ENCODE measurements around the gene NDST1.

NDST1 gene

GRCh38 chr5:150544611-150545219 lies 36.8 kb downstream of the NDST1 start:
- peak; percentile 34 for DNase-seq (ENCODE audit: low read depth)

GRCh38 chr5:150545246-150545645 lies 37.3 kb downstream of the NDST1 start:
- no peak for DNase-seq (ENCODE audit: low read depth)

DNA sequence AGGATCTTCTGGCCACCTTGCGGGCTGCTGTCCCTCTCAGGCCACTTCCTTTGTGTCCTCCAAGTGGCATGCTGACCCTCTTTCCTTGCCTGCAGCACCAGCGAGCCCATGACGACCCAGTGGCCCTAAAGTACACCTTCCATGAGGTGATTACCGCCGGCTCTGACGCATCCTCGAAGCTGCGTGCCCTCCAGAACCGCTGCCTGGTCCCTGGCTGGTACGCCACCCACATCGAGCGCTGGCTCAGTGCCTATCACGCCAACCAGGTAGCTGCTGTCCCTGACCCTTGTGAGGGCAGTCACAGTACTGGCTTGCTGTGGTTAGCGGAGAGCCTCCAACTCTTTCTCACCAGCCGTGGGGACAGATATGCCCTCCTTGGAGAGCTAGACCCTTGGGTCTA lies 40.2 kb downstream of the NDST1 start:
- no peak for DNase-seq (ENCODE audit: low read depth)

GRCh38 chr5:150549735-150550134 lies 41.8 kb downstream of the NDST1 start:
- DNase-seq (ENCODE audit: low read depth): no peak

GRCh38 chr5:150550286-150550685 lies 42.4 kb downstream of the NDST1 start:
- DNase-seq (ENCODE audit: low read depth): no peak

DNA sequence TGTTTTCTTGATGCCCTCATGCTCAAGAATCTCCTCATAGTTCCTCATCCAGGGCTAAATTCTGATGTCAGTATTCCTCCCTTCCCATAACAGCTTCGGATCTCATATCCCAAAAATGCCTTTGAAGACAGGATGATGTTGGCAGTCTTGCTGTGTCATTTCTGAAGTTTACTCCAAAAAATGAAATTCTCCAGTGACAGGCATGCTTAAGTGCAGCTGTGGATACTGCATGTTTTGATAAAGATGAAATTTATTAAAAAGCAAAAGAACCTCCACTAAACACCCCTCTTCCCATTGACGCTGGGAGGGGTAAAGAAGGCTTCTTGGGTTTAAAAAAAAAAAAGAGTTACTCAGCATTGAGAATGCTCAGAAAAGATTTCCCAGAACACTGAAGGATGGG lies 43.1 kb downstream of the NDST1 start:
- no peak for DNase-seq (ENCODE audit: low read depth)

DNA sequence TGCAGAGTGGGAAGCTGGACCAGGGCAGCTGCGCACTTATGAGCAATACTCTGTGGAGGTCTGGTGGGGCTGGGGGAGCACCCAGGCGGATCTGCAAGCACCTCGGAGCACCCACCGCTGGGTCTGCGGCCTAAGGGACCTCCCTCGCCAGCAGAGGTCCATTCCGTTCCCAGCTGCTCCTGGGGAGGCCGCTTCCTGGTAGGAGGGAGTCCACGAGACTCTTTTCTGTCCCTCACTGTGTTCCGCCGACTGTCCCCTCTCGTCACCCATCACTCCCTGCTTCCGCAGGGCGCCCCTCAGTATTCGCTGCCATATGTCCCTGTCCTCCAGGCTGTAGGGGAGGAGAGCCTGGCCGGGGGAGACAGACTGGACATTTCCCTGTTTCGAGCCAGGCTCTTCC lies 45.5 kb downstream of the NDST1 start:
- DNase-seq (ENCODE audit: low read depth): no peak

DNA sequence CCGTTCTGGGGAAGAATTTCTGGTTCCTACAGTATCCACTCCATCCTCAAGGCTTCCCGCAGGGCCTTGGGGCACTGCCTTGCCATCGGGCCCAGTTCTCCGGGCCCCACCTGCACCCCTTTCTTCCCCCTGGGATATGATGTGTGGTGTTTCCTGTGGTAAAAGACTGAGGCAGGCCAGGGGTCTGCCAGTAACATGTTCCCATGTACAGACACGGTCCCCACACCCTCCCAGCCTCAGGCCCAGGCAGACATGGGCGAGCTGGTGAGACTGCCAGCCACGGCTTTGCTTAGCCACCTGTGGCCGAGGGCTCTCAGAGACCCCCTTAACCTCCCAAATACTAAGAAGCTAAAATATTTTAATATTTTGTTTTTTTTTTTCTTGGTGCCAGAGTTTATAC lies 46.0 kb downstream of the NDST1 start:
- no peak for DNase-seq (ENCODE audit: low read depth)

DNA sequence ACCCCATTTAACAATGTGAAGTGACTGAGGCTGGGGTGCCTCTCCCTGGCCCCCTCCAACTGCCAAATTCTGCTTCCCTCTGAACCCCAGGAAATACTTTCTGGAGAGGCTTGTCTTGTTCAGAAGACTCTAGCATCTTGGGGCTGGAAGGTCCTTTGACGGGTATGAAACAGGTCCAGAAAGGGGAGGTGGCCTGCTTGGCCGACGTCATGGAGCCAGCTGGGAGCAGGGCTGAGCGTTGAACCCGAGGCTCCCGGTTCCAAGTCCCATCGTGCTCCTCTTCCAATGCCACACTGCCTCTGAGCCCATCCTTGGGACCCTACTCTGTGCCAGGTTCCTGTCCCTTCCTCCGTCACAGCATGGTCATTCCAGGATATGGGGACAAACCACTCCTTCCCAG lies 46.9 kb downstream of the NDST1 start:
- no peak for DNase-seq (ENCODE audit: low read depth)

DNA sequence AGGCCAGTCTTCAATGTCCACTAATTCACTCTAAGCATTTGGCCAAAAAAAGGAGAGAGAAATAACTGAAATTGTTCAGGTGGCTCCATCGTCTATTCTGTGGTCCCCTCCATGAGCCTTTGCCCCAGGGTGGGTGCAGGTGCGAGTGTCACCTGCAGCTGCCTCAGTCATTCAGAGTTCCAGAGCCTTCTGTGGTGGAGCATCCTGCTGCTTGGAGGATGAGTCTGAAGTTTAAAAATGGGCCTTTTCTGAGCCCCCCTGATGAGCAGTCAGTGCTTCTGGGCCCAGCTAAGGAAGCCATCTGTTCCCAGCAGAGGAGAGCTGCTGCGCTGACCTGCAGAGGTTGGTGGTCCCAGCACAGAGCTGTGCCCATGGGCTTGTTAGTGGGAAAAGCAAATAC lies 48.2 kb downstream of the NDST1 start:
- DNase-seq (ENCODE audit: low read depth): no peak

- DNase-seq (ENCODE audit: low read depth): no peak
Measured at GRCh38 chr5:150556859-150557508, 49.1 kb downstream of the NDST1 start.

- DNase-seq (ENCODE audit: low read depth): no peak
Measured at GRCh38 chr5:150557509-150557872, 49.6 kb downstream of the NDST1 start.

DNA sequence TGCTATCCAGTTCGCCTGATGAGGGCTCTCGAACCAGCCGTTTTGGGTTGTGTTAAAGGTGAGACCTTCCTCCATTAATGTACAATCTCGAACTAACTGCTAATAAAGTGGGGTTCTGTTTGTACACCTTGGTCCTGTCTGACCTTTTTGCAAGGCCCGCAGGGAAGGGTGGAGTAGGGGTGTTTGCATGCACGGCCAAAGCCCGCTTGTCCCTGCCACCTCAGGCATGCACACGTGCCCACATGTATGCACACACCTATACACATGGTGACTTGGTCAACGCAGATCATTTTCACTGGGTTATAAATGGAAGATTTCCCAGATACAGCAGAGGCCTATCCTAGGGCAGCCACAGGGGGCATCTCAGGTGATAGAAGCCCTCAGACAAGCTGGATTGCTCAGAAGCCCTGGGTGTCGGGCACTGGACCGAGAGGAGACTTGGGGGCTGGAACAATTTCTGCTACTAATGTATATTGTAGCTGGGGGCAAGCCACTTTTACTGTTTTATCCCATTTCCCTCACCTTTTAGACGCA lies 50.2 kb downstream of the NDST1 start:
- no peak for DNase-seq (ENCODE audit: low read depth)

GRCh38 chr5:150559088-150559487 lies 51.2 kb downstream of the NDST1 start:
- no peak for DNase-seq (ENCODE audit: low read depth)

DNA sequence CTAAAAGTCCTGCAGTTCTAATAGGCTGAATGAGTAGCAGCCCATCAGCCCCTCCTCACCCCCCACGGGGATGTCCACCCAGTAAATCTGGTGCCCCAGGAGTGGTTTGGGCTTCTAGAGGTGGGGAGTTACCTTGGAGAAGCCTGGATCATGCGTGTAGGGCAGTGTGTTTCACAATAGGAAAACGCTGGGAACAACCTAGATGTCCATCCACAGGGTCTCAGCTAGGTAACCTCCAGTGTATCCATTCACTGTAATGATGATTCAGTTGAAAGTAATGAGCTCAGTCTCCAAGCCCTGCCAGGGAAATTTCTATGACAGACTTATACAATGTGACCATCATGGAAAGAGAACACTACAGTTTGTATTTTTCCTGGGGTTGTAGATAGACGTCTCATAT lies 51.8 kb downstream of the NDST1 start:
- no peak for DNase-seq (ENCODE audit: low read depth)

DNA sequence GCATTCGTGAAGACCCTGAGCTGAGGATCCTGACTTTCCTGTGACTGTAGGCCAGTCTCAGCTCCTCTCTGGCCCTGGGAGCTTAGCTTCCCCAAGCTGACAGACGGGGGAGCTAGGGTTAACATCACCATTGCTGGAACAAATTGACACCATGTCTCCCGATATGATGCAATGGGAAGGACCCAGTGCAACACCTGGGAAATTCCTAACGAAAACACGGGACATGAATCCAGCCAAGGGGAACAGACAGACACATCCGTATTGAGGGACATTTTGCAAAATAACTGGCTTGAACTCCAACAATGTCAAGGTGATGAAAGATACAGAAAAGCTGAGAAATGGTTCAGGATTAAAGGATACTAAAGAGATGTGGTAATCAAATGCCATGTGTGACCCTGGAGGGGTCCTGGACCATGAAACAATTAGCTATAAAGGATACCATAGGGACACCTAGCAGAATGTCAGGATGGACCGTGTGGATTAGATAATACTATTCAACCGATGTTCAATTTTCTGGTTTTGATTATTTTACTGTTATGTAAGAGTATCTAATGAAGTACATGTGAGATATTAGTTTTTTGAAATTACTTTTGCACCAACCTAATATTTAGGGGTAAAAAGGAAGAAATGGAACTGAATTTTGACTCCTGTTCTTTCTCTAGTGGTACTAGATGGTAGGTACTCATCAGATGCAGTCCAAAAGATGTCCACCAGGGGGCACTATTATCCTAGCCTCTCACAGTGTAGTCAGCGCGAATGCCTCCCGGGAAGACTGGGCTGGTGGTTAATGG lies 52.7 kb downstream of the NDST1 start:
- peak; percentile 82 for DNase-seq (ENCODE audit: low read depth)

DNA sequence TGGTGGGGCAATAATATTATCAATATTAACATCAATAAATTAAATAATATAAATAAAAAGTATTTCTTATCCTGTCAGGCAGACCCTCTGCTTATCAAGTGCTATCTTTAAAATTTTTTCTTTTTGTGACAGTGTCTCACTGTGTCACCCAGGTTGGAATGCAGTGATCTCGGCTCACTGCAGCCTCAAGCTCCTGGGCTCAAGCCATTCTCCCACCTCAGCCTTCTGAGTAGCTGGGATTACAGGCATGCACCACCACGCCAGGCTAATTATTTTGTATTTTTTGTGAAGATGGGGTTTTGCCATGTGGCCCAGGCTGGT lies 53.2 kb downstream of the NDST1 start:
- DNase-seq (ENCODE audit: low read depth): no peak

DNA sequence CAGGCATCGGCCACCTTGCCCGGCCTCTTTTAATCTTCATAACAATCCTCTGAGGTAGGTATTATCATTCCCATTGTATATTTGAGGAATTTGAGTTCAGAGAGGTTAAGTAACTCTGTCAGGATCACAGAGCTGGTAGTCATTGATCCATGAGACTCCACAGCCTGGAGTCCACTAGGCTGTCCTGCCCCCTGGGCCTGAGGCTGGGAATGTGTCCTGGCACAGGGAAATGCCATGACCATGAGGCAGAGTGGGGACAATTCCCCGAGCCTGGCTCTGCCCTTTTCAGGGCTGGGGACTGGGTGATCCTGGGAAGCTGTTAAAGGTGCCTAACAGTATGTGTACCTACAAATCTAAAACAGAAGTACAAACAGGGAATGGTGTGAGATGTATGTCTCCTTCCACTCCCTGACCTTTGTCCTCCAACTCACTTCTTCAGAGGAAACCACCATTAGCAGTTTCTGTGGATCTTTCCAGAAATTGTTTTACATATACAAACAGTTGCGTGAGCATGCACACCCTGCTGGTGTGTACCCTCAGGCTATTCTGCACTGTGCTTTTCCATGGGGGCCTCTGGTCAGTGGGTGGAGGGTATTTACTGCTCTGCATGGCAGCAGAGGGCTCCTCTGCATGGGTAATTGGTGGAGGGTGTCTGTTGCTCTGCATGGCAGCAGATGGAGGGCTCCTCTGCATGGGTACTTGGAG lies 53.8 kb downstream of the NDST1 start:
- no peak for DNase-seq (ENCODE audit: low read depth)

- peak; percentile 46 for DNase-seq (ENCODE audit: low read depth)
Measured at GRCh38 chr5:150562832-150563231, 54.9 kb downstream of the NDST1 start.

DNA sequence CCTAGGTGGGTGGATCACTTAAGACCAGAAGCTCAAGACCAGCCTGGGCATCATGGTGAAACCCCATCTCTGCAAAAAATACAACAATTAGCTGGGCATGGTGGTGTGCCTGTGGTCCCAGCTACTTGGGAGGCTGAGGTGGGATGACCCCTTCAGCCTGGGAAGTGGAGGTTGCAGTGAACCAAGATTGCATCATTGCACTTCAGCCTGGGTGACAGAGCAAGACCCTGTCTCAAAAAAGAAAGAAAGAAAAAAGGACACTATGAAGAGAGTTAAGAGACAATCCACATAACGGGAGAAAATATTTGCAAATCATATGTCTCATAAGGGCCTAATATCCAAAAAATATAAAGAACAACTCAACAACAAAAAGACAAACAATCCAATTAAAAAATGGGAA lies 57.9 kb downstream of the NDST1 start:
- no peak for DNase-seq (ENCODE audit: low read depth)

- peak; percentile 85 for DNase-seq (ENCODE audit: low read depth)
Measured at GRCh38 chr5:150567031-150567717, 59.2 kb downstream of the NDST1 start.

DNA sequence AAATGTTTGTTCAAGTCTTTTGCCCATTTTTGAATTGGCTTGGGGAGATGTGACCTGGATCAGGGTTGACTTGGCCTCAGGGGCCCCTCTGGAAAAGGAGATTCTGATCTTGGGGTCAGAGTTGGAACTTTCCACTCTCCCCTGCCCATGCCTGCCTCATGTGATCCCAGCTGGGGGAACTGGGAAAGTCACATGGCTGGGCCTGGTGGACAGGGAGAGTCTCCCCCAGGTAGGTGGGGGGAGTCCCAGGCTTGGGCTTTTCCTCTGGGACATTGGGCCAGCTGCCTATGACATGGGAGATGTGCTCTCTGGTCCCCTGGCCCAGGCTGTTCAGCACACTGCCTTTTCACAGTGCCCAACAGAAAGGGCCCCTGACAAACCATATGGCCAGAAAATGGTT lies 60.7 kb downstream of the NDST1 start:
- DNase-seq (ENCODE audit: low read depth): no peak

Measured in fibroblast of the conjunctiva (primary cell).